Dermis blood vessel endothelial cell (primary cell): ENCODE measurements around the gene CDKN2B. TPM values are rescaled to one million over a fixed set of nuclear protein-coding genes. Genes with fewer than 3 reads are reported as not detected.
"Not testable (repeated sequence)": the region's sequence is repeated elsewhere in the genome, so short reads cannot be mapped to it uniquely, and the experiment has no call there.

Experiments
- DNase-seq: peaks from one replicate; pipeline ENCODE4 v3.0.0; 2010
- total RNA-seq: library from RNA; depleted of rRNA; stranded (reverse); fragments of >200 nt; gene quantifications from 2 replicates; pipeline ENCODE4 v1.2.3, GENCODE V29; 2014

The CDKN2B gene, protein sequence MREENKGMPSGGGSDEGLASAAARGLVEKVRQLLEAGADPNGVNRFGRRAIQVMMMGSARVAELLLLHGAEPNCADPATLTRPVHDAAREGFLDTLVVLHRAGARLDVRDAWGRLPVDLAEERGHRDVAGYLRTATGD
- total RNA-seq = 1.9 and 2.4 TPM in 2 replicates

DNA sequence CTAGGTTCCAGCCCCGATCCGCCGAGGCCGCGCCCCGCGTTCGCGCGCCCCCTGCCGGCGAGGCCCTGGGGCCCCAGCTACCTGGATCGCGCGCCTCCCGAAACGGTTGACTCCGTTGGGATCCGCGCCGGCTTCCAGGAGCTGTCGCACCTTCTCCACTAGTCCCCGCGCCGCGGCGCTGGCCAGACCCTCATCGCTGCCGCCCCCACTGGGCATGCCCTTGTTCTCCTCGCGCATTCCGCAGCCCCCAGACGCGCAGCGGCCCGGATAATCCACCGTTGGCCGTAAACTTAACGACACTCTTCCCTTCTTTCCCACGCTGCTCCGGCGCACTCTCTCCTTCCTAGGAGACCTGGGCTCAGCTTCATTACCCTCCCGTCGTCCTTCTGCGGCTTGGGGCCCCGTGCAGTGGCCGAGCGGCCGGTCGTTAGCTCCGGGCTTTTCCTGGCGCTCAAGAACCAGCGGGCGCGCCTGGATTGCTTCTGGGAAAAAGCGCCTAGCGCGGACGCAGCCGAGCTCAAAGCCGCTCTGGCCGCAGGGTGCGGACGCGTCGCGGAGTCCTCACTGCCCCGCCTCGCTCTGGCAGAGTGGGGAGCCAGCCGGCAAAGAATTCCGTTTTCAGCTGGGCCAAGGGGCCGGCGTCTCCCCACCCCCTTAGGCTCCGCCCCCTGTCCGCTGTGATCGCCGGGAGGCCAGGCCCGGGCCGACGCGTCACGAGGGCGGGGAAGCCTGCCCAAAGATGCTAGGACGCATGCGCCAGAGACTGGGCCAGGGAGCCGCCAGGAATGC, at the start of gene CDKN2B:
CDKN2B (minus strand) TSS at position 589 of the 789 bp plus-strand sequence; CDS start at position 237, 352 bp downstream.
- DNase-seq = peak; percentile 97

DNA sequence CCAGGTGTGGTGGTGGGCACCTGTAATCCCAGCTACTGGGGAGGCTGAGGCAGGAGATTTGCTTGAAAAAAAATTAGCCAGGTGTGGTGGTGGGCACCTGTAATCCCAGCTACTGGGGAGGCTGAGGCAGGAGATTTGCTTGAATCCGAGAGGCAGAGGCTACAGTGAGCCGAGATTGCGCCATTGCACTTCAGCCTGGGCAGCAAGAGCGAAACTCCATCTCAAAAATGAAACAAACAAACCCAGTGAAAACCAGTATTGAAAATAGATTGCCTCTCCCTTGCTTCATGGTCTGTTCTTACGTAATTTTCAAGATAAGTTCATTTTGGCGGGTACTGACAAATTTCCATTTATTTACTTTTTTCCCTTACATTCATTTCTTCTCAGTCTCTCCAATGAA, 48.9 kb upstream of the CDKN2B start:
- DNase-seq = not testable (repeated sequence)

DNA sequence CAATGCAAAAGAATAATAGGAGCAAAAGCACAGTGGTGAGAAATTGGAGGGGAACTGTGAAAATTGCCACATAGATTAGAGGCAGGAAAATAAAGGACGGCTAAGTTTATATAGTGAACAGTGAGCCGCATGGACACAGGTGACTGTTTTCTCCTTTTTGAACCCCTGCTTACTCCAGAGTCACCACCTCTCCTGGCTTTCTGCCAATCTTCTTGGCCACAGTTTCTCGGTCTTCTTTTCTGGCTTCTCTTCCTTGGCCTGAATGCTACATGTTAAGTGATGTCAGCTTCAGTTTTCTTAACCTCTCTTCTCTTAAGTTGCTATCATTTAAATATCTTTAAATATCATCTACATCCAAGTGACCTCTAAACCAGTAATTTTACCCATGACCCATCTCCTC, 47.3 kb upstream of the CDKN2B start:
- no peak for DNase-seq

DNA sequence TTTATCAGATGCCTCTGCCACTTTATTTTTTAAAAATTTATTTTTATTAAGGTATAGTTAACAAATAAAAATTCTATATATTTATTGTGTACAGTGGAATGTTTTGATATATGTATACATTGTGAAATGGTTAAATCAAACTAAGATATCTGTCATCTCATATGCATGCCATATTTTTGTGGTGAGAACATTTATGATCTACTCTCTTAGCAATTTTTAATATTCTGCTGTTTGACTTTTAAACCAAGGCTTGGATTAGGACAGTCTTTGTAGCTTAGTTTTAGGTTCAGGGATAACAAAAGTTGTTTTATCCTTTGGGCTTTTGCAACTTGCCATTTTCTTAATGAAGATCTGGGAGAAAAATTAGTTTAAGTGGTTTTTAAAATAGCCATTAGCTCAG, 46.0 kb upstream of the CDKN2B start:
- DNase-seq = no peak

DNA sequence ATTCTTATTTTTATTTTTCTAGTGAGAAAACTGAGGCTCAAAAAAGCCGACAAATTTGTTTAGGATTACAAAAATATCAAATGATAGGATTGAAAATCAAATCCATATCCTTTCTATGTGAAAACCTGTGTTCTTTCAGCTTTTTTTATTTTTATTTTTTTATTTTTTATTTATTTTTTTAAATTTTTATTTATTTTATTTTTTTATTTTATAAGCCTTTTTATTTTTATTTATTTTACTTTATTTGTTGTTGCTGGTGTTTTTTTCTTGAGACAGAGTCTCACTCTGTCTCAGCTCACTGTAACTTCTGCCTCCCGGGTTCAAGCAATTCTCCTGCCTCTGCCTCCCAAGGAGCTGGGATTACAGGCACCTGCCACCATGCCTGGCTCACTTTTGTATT, 45.4 kb upstream of the CDKN2B start:
- DNase-seq = no peak

DNA sequence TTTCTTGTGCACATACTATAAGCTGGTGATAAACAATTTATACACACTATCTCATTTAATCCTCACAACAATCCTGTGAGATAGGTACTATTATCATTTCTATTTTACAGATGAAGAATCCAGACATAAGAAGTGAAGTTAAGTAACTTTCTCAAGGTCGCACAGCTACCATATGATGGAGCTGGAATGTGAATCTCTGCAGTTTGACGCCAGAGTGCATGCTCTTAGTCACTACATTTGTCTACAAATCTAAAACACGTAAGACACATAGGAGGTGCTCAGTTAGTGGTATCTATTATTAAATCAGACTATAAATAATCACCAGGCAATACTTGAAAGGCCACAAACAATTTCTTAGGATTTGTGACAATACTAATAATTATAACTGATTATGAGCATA, 45.0 kb upstream of the CDKN2B start:
- no peak for DNase-seq

DNA sequence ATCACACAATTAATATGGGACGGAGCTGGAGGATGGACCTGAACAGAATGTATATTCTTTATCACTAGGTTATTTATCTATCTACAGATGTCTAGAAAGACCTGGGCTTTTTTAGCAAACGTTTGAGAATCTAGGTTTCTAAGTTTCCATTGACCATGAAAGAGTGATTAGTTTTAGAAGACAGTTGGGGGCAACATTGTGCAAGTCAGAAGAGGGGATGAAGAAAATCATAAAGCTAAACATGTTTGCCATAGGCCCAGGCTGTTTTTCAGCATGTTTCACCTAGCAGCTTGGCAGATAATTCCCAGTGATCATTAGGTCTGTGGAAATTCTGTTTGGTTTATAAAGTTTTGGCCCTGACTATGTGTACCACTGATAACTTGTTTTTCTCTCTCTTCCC, 44.1 kb upstream of the CDKN2B start:
- DNase-seq = peak; percentile 15

DNA sequence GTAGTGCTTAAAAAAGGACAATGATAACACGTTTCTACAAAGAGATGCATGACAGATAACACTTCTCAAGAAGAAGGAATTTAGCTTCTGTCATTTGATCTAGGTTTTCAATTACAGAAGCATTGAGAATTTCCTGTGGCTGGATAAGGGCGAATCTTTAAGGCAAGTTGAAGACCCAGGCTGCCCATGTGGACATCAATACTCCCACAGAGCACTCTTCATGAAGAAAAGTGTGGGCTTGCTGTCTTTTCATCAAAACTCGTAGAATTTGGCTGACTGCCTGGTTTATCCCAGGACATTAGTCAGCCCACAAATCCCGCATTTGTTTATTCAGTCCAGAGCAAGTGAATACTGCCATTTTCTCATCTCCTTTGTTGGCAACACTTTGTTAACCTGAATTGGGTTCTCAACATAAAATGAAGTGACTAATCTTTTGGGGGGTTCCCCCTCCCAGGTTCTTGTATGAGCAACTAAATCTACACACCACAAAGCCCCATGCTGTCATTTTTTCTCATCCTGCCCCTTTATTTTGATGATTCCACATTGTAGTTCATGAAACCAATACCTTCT, 43.4 kb upstream of the CDKN2B start:
- peak; percentile 94 for DNase-seq

DNA sequence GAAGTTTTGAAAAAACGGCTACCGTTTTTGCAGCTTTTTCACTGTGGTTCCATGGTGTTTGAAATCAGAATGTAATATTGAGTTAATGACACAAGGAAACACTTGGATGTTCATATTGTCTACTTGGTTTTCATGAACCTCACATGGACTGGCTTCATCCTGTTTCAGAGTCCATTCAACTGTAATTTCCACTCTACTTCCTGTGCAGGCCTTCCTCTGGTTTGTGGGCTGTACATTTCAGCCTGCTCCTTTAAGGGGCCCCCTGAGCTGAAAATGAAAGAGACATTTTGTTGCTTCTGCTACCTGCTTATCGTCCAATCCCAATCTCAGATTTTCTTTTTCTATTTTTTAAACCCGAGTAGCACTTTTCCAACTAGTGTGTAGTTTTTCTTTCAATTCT, 41.8 kb upstream of the CDKN2B start:
- peak; percentile 83 for DNase-seq

DNA sequence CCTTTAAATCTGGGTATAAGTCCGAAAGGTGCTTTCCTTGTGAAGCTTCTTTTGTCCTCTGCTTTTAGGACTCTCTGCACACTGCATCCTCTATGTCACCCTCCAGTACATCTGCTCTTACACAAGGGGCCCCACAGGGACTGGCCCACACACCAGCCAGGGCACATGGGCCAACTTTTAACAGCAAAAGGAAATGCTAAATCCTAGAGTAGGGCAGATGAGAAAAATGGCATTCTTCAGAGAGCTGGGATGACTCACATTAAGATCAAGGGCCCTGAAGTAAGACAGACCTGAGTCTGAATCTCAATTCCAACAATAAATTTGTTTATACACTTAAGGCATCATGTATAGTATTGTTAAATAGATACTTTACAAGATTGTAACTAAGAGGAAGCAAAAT, 40.3 kb upstream of the CDKN2B start:
- peak; percentile 24 for DNase-seq

DNA sequence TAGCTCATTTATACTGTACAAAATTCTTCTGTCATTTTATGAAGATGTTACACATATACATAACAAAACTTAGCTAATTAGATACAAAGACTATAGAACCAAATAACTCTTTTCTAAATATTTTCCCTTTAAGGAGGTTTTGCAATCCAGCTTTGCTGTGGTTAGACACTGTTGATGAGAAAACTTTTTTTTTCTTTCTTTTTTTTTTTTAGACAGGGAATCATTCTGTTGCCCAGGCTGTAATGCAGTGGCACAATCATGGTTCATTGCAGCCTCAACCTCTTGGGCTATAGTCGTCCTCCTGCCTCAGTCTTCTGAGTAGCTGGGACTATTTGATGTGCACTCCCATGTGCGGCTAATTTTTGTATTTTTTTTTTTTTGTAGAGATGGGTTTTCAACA, 38.5 kb upstream of the CDKN2B start:
- DNase-seq = no peak

DNA sequence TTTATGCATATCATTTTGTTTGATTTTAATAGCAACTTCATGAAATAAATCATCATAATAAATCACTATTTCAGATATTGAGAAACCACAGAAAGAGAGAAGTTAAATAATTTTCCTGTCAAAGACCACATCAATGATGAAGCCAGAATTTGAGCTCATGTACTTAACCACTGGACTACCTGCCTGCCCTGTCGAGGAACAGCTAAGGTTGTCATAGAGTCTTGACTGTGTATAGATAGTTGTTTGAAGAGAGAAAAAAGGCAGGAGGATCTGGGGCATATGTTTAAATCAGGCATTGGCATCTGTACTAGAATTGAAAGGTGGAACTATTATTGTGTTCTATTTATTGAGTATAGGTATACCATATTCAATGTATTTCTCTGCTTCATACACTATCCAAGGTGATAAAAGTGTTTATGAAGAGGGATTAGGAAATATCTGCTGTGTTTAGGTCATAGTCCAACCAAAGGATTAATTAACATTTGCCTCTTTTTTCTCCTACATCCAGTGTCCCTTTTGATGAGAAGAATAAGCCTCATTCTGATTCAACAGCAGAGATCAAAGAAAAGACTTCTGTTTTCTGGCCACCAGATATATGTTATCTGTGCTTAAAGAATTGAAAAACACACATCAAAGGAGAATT, 37.3 kb upstream of the CDKN2B start:
- no peak for DNase-seq

DNA sequence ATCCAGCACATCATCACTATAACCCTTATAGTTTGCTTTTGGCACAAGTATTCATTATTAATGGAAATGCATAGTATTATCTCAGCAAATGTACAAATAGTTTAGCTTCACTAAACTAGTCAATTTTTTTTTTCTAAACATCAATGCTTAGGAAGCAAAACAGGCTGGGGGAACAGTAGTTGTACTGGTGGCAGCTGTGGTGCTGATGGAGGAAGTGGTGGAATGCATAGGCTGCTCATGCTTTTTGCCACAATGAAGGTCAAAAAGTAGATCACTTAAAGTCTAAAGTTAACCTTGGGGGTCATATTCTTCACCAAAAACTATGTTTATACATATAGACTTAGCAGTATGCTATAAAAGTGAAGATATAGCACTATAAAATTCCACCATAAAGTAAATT, 36.3 kb upstream of the CDKN2B start:
- peak; percentile 30 for DNase-seq

DNA sequence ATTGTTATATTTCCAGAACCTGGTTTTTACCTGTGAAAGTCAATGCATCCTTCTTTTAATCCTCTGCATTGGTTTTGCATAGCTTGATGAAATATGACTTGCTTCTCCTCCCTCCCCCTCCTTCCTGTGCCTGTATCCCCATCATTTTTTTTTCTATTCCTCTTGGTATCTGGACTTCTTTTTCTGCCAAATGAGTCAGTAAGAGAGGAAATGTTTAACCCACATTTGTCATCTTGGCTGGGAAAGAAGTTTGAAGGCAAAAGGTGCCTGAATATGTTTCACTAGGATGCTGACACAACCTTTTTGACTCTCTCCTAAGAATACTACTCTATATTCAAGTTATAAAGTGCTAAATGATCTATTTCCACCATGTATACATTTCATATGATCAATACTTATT, 35.5 kb upstream of the CDKN2B start:
- peak; percentile 77 for DNase-seq

DNA sequence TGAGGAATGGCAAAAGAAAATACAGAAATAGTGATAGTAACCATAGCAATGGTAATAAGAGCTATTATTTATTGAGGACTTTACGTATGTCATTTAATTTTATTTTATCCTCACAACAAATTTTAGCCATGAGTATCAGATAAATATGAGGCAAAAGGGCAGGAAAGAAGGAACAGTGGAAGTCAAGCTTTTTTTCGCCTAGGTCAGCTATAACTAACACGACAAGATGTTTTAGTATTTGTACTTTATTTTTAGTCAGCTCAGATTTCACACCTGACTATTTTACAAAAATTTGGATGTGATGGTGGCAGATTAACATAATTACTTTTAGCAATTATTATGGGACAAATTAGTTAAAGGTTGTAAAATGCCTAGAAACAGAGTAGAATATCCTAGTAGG, 34.8 kb upstream of the CDKN2B start:
- no peak for DNase-seq

DNA sequence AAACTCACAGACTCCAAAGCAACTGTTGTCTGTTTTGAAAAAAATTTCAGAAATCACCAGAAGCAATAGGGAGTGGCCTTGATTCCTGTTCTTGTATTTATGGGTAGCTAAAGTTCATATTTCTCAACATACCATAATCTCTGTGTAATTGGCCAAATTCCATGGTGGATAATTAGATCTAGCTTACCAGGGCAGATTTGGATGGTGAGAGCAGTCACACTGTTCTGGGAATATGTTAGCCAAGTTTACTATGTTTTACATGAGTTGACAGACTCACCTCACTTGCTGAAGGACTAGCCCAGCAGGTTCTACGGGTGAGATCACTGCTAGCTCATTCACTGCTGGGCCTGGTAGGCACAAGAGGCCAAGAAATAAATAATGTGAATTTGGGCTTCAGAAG, 32.7 kb upstream of the CDKN2B start:
- DNase-seq = no peak

DNA sequence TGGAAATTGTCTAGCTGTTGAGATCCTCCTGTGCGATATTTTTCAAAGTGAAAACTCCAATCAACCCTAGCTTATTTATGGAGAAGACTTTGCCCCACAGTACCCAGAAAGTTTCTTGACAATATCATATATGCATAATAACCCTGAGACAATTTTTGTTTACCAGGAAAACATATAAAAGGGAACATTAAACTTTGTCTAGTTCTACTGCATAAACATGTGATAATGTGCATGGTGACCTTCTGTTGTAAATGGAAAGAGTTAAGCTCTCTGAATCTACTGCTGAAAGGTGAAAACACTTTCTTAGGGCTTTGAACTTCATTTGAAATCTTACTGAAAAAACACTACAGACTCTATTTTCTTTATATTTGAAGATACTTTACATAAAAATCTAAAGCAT, 32.2 kb upstream of the CDKN2B start:
- DNase-seq = no peak

DNA sequence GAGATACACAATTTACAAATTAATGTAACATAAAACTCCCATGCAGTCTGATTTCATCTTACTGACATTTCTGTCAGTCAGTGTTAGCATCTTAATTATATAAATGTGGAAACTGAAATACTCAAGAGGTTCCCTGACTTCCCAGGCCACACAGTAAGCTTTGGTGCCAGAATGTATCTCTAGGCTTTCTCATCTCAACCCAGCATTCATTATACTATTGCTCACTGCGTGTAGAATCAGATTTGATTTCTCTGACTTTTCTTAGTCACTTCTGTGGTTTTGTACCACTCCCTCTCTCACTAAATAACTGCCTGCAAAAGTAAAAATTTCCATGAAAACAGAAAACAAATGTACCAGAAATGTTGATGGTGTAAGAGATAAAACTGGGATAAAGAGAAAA, 31.7 kb upstream of the CDKN2B start:
- DNase-seq = no peak

DNA sequence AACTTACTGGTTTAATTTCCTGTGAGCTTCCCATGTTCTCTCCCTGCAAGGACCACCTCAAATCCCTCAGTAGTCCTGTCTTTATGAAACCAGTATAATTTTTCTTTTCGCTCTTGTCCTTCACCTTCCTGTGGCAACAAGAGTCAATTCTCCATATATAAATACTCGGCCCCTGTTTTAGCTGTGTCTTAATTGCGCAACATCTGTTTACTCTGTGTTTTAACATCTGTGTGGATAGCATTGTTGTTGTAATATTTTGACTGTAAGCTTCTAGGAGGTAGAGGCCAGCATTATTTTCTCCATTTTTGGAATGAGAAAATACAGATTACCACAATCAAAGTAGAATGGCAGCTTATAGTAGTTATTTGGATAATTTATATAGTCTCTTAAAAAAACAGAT, 30.2 kb upstream of the CDKN2B start:
- DNase-seq = no peak

DNA sequence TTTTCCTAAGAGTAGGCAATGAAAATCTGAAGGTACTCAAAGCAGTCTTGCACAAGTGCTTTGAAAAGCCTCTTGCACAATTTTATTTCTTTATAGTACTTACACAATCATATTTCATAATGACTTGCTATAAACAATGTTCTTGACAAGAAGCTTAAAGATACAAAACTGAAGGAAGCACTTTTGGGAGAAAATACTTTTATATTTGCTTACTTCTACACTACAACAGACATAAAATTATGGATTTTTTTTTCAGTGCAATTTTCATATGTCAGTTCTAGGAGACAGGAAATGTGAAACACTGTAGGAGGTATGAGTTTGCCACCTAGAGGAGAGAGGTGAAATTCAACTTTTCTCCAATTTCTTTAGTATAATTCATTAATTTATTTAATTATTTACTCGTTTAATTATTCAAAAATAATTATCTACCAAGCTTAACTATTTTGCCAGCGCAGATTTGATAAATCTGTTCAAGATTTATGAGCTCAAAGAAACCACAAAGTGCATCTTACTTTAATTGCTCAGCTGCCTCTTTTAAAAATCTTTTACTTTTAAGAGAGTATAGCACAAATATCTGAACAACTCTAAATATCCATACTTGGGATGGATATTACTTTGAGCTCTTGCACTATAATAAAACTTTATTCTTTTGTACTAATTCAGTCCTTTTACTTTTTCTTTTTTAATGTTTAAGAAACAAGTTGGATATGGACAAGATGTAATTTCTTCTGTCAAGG, 29.0 kb upstream of the CDKN2B start:
- peak; percentile 65 for DNase-seq

DNA sequence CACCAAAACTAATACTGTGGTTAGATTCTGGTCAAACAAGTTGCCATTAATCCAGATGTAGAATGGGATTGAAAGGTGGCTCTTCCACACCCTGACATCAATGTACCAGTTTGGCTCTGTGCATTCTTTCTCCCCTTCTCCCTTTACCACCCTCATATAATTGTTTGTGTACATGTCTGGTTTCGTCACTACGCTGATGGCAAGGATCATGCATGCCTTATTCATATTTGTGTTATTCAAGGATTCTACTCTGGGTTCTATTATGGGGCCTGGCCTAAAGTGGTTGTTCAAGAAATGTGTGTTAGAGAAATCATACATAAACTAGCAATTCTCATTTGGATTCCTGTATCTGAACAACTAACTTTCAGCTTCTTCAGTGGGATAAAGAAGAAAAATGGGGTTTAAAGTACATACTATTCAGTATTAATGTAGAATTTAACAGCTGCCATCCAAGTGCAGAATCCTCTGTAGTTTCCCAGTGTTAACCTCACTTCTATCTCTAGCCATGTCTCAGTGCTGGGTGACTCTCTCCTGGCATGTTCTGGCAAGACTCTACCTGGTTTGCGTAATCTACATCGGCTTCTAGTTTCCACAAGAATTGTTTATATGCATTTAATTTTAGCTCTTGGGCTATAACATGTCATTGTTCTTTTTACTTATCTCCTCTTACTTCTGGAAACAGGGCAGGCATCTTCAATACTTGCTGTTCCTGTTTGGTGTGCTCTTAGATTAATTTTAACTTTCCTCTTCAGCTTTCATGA, 27.9 kb upstream of the CDKN2B start:
- no peak for DNase-seq

DNA sequence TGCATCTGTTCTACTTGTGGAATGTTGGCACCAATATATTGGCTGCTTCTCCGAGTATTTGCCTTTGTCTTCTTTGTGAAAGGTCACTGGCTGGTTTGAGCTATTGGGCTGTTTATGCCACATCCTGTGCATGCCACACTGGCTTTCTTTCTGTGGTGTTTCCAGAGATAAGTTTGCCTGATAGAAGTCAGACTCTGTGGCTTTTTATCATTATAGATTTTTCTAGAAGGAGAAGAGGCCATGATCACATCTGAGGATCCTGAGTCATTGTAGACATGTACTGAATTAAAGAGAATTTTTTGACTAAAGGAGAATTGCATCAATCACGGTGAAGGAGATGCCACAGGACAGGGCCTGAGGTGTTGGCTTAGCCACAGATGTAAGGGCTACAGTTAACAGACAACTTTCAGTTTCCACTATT, 26.5 kb upstream of the CDKN2B start:
- DNase-seq = no peak
